ENCODE measurements around the gene TNRC6B.

The TNRC6B gene, protein sequence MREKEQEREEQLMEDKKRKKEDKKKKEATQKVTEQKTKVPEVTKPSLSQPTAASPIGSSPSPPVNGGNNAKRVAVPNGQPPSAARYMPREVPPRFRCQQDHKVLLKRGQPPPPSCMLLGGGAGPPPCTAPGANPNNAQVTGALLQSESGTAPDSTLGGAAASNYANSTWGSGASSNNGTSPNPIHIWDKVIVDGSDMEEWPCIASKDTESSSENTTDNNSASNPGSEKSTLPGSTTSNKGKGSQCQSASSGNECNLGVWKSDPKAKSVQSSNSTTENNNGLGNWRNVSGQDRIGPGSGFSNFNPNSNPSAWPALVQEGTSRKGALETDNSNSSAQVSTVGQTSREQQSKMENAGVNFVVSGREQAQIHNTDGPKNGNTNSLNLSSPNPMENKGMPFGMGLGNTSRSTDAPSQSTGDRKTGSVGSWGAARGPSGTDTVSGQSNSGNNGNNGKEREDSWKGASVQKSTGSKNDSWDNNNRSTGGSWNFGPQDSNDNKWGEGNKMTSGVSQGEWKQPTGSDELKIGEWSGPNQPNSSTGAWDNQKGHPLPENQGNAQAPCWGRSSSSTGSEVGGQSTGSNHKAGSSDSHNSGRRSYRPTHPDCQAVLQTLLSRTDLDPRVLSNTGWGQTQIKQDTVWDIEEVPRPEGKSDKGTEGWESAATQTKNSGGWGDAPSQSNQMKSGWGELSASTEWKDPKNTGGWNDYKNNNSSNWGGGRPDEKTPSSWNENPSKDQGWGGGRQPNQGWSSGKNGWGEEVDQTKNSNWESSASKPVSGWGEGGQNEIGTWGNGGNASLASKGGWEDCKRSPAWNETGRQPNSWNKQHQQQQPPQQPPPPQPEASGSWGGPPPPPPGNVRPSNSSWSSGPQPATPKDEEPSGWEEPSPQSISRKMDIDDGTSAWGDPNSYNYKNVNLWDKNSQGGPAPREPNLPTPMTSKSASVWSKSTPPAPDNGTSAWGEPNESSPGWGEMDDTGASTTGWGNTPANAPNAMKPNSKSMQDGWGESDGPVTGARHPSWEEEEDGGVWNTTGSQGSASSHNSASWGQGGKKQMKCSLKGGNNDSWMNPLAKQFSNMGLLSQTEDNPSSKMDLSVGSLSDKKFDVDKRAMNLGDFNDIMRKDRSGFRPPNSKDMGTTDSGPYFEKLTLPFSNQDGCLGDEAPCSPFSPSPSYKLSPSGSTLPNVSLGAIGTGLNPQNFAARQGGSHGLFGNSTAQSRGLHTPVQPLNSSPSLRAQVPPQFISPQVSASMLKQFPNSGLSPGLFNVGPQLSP (N-terminal part only)

GRCh38 chr22:40177738-40178416 lies at the start of gene TNRC6B:
TSS of gene TNRC6B (plus strand) at chr22:40177925. CDS start at chr22:40178136, 211 bp downstream.
- peak; percentile 68 for TF ChIP-seq YY1 (IDR thresholded peaks at IDR 0.05; ENCODE audit: insufficient read depth, insufficient read length)
- TF ChIP-seq SUZ12 (IDR thresholded peaks at IDR 0.05; ENCODE audit: extremely low read depth, insufficient read depth, insufficient read length), result no peak
- Histone ChIP-seq H3K27me3 (ENCODE audit: insufficient read depth, insufficient read length) (no peaks in the 10 kb centered on the region), H3K4me1 (ENCODE audit: insufficient read depth, insufficient read length) (no peaks in the 10 kb centered on the region), H3K4me3 (ENCODE audit: insufficient read length, low read depth) (peak within 1 kb of the TSS; percentile 50), H3K36me3 (ENCODE audit: insufficient read depth, insufficient read length, low read length) (peaks cover 3% of the 10 kb centered on the region), H3K9me3 (ENCODE audit: insufficient read depth, low read length) (no peaks in the 10 kb centered on the region), H3K9ac (ENCODE audit: insufficient read length, low read depth) (peak within 1 kb of the TSS; percentile 90)
- peak; percentile 88 for DNase-seq (ENCODE audit: low read depth, low spot score)

DNA sequence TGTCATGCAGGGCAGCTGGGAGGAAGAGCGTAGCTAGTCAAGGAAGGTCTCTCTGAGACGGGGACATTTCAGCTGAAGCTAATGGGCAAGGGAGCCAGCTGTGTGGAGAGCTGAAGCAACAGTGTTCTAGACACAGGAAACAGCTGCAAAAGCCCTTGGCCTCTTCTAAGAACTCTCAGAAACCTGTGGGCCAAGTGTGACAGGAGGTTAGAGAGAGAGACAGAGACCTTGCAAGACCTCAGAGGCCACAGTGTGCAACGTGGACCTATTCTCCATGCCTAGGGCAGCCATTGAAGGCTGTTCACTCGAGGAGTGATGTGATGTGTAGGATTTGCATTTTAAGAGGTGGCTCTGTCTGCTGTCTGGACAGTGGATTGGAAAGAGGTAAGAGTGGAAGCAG lies 48.7 kb upstream of the TNRC6B start:
- Histone ChIP-seq H3K9me3 (ENCODE audit: insufficient read depth, low read length) (no peaks in the 10 kb centered on the region), H3K9ac (ENCODE audit: insufficient read length, low read depth) (no peak overlapping the region), H3K27me3 (ENCODE audit: insufficient read depth, insufficient read length) (no peaks in the 10 kb centered on the region), H3K36me3 (ENCODE audit: insufficient read depth, insufficient read length, low read length) (no peaks in the 10 kb centered on the region), H3K4me3 (ENCODE audit: insufficient read length, low read depth) (no peak overlapping the region), H3K4me1 (ENCODE audit: insufficient read depth, insufficient read length) (no peaks in the 10 kb centered on the region)
- DNase-seq (ENCODE audit: low read depth, low spot score), result no peak
- TF ChIP-seq ZNF274 (IDR thresholded peaks at IDR 0.05; ENCODE audit: low read depth, low read length) (no peak), YY1 (IDR thresholded peaks at IDR 0.05; ENCODE audit: insufficient read depth, insufficient read length) (no peak), SUZ12 (IDR thresholded peaks at IDR 0.05; ENCODE audit: extremely low read depth, insufficient read depth, insufficient read length) (no peak)

DNA sequence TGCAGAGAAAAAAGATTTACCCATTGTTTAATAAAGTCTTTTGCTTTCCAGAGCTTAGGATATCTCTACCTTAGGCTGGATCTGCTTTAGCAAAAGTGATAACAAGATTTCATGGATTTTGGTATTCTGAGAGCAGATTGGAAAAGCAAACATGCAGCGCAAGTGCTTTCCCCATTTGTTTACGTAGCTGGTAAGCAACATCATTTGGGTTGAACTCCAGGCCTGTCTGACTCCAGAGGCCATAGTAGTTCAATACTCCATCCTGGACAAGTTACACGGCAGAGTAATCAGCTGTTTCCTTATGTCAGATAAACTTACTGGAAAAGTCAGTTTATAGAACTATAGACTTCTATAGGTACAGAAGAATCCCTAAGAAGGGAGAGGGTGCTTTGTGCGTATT lies 40.6 kb upstream of the TNRC6B start:
- no peaks in the 10 kb centered on the region for H3K27me3 ChIP-seq (ENCODE audit: insufficient read depth, insufficient read length)
- no peak overlapping the region for H3K4me3 ChIP-seq (ENCODE audit: insufficient read length, low read depth)
- no peaks in the 10 kb centered on the region for H3K36me3 ChIP-seq (ENCODE audit: insufficient read depth, insufficient read length, low read length)
- no peak for DNase-seq (ENCODE audit: low read depth, low spot score)
- no peaks in the 10 kb centered on the region for H3K9me3 ChIP-seq (ENCODE audit: insufficient read depth, low read length)
- no peak for TF ChIP-seq ZNF274 (IDR thresholded peaks at IDR 0.05; ENCODE audit: low read depth, low read length)
- no peak for TF ChIP-seq SUZ12 (IDR thresholded peaks at IDR 0.05; ENCODE audit: extremely low read depth, insufficient read depth, insufficient read length)
- no peak for TF ChIP-seq YY1 (IDR thresholded peaks at IDR 0.05; ENCODE audit: insufficient read depth, insufficient read length)
- H3K9ac ChIP-seq (ENCODE audit: insufficient read length, low read depth), result no peak overlapping the region
- no peaks in the 10 kb centered on the region for H3K4me1 ChIP-seq (ENCODE audit: insufficient read depth, insufficient read length)

- Histone ChIP-seq H3K4me1 (ENCODE audit: insufficient read depth, insufficient read length) (no peaks in the 10 kb centered on the region), H3K9me3 (ENCODE audit: insufficient read depth, low read length) (no peaks in the 10 kb centered on the region), H3K9ac (ENCODE audit: insufficient read length, low read depth) (no peak overlapping the region), H3K27me3 (ENCODE audit: insufficient read depth, insufficient read length) (no peaks in the 10 kb centered on the region), H3K4me3 (ENCODE audit: insufficient read length, low read depth) (no peak overlapping the region), H3K36me3 (ENCODE audit: insufficient read depth, insufficient read length, low read length) (no peaks in the 10 kb centered on the region)
- TF ChIP-seq ZNF274 (IDR thresholded peaks at IDR 0.05; ENCODE audit: low read depth, low read length) (no peak), YY1 (IDR thresholded peaks at IDR 0.05; ENCODE audit: insufficient read depth, insufficient read length) (no peak), SUZ12 (IDR thresholded peaks at IDR 0.05; ENCODE audit: extremely low read depth, insufficient read depth, insufficient read length) (no peak)
- DNase-seq (ENCODE audit: low read depth, low spot score), result no peak
Observed at GRCh38 chr22:40138866-40139265, 38.9 kb upstream of the TNRC6B start.

DNA sequence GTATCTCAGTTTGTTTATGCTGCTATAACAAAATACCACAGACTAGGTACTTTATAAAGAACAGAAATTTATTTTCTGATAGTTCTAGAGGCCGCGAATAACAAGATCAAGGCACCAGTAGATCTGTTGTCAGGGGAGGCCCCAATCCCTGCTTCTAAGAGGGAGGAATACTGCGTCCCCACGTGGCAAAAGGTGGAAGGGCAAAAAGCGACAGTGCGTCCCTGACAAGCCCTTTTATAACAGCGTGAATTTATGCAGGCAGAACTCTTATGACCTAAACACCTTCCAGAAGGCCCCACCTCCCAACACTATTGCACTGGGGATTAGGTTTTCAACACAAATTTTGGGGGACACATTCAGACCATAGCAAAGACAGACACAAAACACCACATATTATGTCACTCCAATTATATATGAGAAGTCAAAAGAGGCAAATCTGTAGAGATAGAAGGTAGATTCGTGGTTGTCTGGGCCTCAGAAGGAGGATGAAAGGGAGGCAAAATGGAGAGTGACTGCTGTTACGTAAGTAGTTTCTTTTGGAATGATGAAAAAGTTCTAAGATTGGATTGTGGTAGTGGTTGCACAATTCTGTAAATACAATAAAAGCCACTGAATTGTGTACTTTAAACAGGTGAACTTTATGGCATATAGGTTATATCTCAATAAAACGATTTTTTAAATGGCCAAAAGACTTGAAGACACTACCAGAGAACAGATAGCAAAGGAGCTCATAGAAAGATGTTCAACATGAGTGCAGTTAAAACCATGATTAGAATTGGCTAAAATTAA lies 30.1 kb upstream of the TNRC6B start:
- TF ChIP-seq SUZ12 (IDR thresholded peaks at IDR 0.05; ENCODE audit: extremely low read depth, insufficient read depth, insufficient read length), result no peak
- no peak for TF ChIP-seq YY1 (IDR thresholded peaks at IDR 0.05; ENCODE audit: insufficient read depth, insufficient read length)
- TF ChIP-seq ZNF274 (IDR thresholded peaks at IDR 0.05; ENCODE audit: low read depth, low read length), result no peak
- Histone ChIP-seq H3K9ac (ENCODE audit: insufficient read length, low read depth) (no peak overlapping the region), H3K27me3 (ENCODE audit: insufficient read depth, insufficient read length) (no peaks in the 10 kb centered on the region), H3K4me3 (ENCODE audit: insufficient read length, low read depth) (no peak overlapping the region), H3K9me3 (ENCODE audit: insufficient read depth, low read length) (no peaks in the 10 kb centered on the region), H3K36me3 (ENCODE audit: insufficient read depth, insufficient read length, low read length) (no peaks in the 10 kb centered on the region), H3K4me1 (ENCODE audit: insufficient read depth, insufficient read length) (no peaks in the 10 kb centered on the region)
- no peak for DNase-seq (ENCODE audit: low read depth, low spot score)

- Histone ChIP-seq H3K36me3 (ENCODE audit: insufficient read depth, insufficient read length, low read length) (no peaks in the 10 kb centered on the region), H3K9me3 (ENCODE audit: insufficient read depth, low read length) (no peaks in the 10 kb centered on the region), H3K4me3 (ENCODE audit: insufficient read length, low read depth) (no peak overlapping the region), H3K27me3 (ENCODE audit: insufficient read depth, insufficient read length) (no peaks in the 10 kb centered on the region), H3K4me1 (ENCODE audit: insufficient read depth, insufficient read length) (no peaks in the 10 kb centered on the region), H3K9ac (ENCODE audit: insufficient read length, low read depth) (no peak overlapping the region)
- no peak for DNase-seq (ENCODE audit: low read depth, low spot score)
- TF ChIP-seq ZNF274 (IDR thresholded peaks at IDR 0.05; ENCODE audit: low read depth, low read length) (no peak), SUZ12 (IDR thresholded peaks at IDR 0.05; ENCODE audit: extremely low read depth, insufficient read depth, insufficient read length) (no peak), YY1 (IDR thresholded peaks at IDR 0.05; ENCODE audit: insufficient read depth, insufficient read length) (no peak)
Observed at GRCh38 chr22:40153192-40153591, 24.5 kb upstream of the TNRC6B start.
